NCI-H446 treated with DMSO at 0.1 percent for 48 hours (cell line): ENCODE measurements around the gene OTULINL.
A peak's percentile ranks its signal among the peaks of the same experiment; 100 is the strongest.

Experiments
- DNase-seq: peaks from one replicate; lab custom pipeline; 2025; lab: John Stamatoyannopoulos, UW

OTULINL gene

GRCh38 chr5:14577079-14577725 lies 4.4 kb upstream of the OTULINL start:
- no peak for DNase-seq

- DNase-seq, result no peak
Measured at GRCh38 chr5:14577971-14578370, 3.6 kb upstream of the OTULINL start.

- no peak for DNase-seq
Measured at GRCh38 chr5:14579246-14579645, 2.3 kb upstream of the OTULINL start.

GRCh38 chr5:14579731-14580397 lies 1.7 kb upstream of the OTULINL start:
- DNase-seq, result no peak

GRCh38 chr5:14580398-14581034 lies 1.1 kb upstream of the OTULINL start:
- peak; percentile 63 for DNase-seq

GRCh38 chr5:14581891-14582796 lies 552 bp downstream of the OTULINL start:
- no peak for DNase-seq

GRCh38 chr5:14582797-14583137 lies 1.2 kb downstream of the OTULINL start:
- DNase-seq, result no peak

GRCh38 chr5:14584848-14585247 lies 3.3 kb downstream of the OTULINL start:
- DNase-seq, result no peak

GRCh38 chr5:14587150-14587549 lies 5.6 kb downstream of the OTULINL start:
- DNase-seq, result no peak

- no peak for DNase-seq
Measured at GRCh38 chr5:14588145-14588544, 6.6 kb downstream of the OTULINL start.

GRCh38 chr5:14588758-14589543 lies 7.4 kb downstream of the OTULINL start:
- no peak for DNase-seq

GRCh38 chr5:14590949-14591348 lies 9.4 kb downstream of the OTULINL start:
- DNase-seq, result no peak

GRCh38 chr5:14591548-14591947 lies 10.0 kb downstream of the OTULINL start:
- DNase-seq, result no peak

GRCh38 chr5:14593326-14594021 lies 11.9 kb downstream of the OTULINL start:
- no peak for DNase-seq

- DNase-seq, result no peak
Measured at GRCh38 chr5:14594378-14595074, 12.9 kb downstream of the OTULINL start.

GRCh38 chr5:14595189-14595588 lies 13.6 kb downstream of the OTULINL start:
- no peak for DNase-seq

GRCh38 chr5:14595891-14596290 lies 14.3 kb downstream of the OTULINL start:
- no peak for DNase-seq

- DNase-seq, result no peak
Measured at GRCh38 chr5:14597080-14597479, 15.5 kb downstream of the OTULINL start.

GRCh38 chr5:14598225-14598624 lies 16.6 kb downstream of the OTULINL start:
- no peak for DNase-seq

- no peak for DNase-seq
Measured at GRCh38 chr5:14599476-14600127, 18.0 kb downstream of the OTULINL start.
